ENCODE measurements around the gene TAX1BP3.

DNA sequence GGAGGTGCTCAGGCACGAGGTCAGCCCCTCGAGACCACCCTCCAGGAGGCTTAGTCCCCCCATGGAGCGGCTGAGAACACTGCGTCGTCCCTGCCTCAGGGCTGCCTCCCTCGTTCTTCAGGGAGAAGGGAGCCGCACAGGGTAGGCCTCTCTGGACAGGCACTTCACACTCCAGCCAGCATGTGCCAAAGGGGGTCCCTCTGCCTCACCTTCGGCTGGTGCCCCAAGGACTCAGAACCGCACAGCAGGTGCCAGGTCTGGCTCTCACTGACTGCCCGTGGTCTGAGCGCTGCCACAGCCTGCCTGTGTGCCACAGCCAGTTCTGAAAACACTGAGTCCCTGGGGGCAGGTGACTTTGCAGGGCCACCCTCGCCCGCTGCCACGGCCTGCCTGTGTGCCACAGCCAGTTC is 20.5 kb upstream of the TAX1BP3 start:
- TF ChIP-seq POLR2A (IDR thresholded peaks at IDR 0.05) = no peak
- TF ChIP-seq, protein P1, sequence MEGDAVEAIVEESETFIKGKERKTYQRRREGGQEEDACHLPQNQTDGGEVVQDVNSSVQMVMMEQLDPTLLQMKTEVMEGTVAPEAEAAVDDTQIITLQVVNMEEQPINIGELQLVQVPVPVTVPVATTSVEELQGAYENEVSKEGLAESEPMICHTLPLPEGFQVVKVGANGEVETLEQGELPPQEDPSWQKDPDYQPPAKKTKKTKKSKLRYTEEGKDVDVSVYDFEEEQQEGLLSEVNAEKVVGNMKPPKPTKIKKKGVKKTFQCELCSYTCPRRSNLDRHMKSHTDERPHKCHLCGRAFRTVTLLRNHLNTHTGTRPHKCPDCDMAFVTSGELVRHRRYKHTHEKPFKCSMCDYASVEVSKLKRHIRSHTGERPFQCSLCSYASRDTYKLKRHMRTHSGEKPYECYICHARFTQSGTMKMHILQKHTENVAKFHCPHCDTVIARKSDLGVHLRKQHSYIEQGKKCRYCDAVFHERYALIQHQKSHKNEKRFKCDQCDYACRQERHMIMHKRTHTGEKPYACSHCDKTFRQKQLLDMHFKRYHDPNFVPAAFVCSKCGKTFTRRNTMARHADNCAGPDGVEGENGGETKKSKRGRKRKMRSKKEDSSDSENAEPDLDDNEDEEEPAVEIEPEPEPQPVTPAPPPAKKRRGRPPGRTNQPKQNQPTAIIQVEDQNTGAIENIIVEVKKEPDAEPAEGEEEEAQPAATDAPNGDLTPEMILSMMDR (IDR thresholded peaks at IDR 0.05) = no peak

Measured in body of pancreas (tissue), 4 donors.